ENCODE data around the gene XIRP1.

GRCh38 chr3:39166932-39167532 is 25.4 kb downstream of the XIRP1 start:
- TF ChIP-seq, protein P1, sequence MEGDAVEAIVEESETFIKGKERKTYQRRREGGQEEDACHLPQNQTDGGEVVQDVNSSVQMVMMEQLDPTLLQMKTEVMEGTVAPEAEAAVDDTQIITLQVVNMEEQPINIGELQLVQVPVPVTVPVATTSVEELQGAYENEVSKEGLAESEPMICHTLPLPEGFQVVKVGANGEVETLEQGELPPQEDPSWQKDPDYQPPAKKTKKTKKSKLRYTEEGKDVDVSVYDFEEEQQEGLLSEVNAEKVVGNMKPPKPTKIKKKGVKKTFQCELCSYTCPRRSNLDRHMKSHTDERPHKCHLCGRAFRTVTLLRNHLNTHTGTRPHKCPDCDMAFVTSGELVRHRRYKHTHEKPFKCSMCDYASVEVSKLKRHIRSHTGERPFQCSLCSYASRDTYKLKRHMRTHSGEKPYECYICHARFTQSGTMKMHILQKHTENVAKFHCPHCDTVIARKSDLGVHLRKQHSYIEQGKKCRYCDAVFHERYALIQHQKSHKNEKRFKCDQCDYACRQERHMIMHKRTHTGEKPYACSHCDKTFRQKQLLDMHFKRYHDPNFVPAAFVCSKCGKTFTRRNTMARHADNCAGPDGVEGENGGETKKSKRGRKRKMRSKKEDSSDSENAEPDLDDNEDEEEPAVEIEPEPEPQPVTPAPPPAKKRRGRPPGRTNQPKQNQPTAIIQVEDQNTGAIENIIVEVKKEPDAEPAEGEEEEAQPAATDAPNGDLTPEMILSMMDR (IDR thresholded peaks at IDR 0.05): no peak
- TF ChIP-seq POLR2A (IDR thresholded peaks at IDR 0.05): no peak

All from esophagus squamous epithelium (tissue), 4 donors.